Measurements from ENCODE around the gene CLTRN. TPM values are rescaled to one million over a fixed set of nuclear protein-coding genes. Genes with fewer than 3 reads are reported as not detected.

Gene CLTRN
- total RNA-seq, 3 donors from 2014 or later (not counting 1 experiment from before 2014, with no cell fraction given): 0.28 TPM; not detected in 2

- Histone ChIP-seq H3K36me3 (ENCODE audit: control insufficient read depth, insufficient read depth, low read length) (peaks cover 6% of the 10 kb centered on the region), H3K9me3 (ENCODE audit: control insufficient read depth, insufficient read depth, low read length) (no peaks in the 10 kb centered on the region), H3K27me3 (ENCODE audit: control insufficient read depth, insufficient read depth, low read length) (no peaks in the 10 kb centered on the region), H3K4me3 (ENCODE audit: low read length) (no peak overlapping the region), H3K27ac (ENCODE audit: low read length) (no peak overlapping the region), H3K4me1 (ENCODE audit: control insufficient read depth, insufficient read depth, low read length) (peaks cover 15% of the 10 kb centered on the region)
- H3K4me1 Mint-ChIP-seq: peaks cover 7 to 17% of the 10 kb centered on the region in 2 donors
- intact Hi-C loops (cut with micrococcal nuclease): no loop called here
- ATAC-seq: no peak
- H3K27ac Mint-ChIP-seq: no peak overlapping the region
- no peak for TF ChIP-seq CTCF (IDR thresholded peaks at IDR 0.05)
- no peaks in the 10 kb centered on the region for H3K27me3 Mint-ChIP-seq (ENCODE audit: low read depth in 2 of 2)
- DNase-seq: no peak
- no peaks in the 10 kb centered on the region for H3K36me3 Mint-ChIP-seq
- no peak overlapping the region for H3K4me3 Mint-ChIP-seq
- no peaks in the 10 kb centered on the region for H3K9me3 Mint-ChIP-seq
- WGBS (ENCODE audit: insufficient coverage): 94% methylated on average over 6 of the region's 6 CpGs
These were observed 18.6 kb upstream of the CLTRN start for GRCh38 chrX:15683193-15683592.

- Mint-ChIP-seq H3K4me3 (no peak overlapping the region), H3K4me1 (peaks cover 11 to 12% of the 10 kb centered on the region in 2 donors), H3K27me3 (ENCODE audit: low read depth in 2 of 2) (no peaks in the 10 kb centered on the region), H3K27ac (no peak overlapping the region), H3K36me3 (no peaks in the 10 kb centered on the region), H3K9me3 (no peaks in the 10 kb centered on the region)
- 100% methylated on average over 2 of the region's 3 CpGs for WGBS (ENCODE audit: insufficient coverage)
- Histone ChIP-seq H3K9me3 (ENCODE audit: control insufficient read depth, insufficient read depth, low read length) (no peaks in the 10 kb centered on the region), H3K4me3 (ENCODE audit: low read length) (no peak overlapping the region), H3K27ac (ENCODE audit: low read length) (no peak overlapping the region), H3K36me3 (ENCODE audit: control insufficient read depth, insufficient read depth, low read length) (peaks cover 6% of the 10 kb centered on the region), H3K4me1 (ENCODE audit: control insufficient read depth, insufficient read depth, low read length) (peaks cover 12% of the 10 kb centered on the region), H3K27me3 (ENCODE audit: control insufficient read depth, insufficient read depth, low read length) (no peaks in the 10 kb centered on the region)
- ATAC-seq (no peak), DNase-seq (no peak)
- no peak for TF ChIP-seq CTCF (IDR thresholded peaks at IDR 0.05)
- intact Hi-C loops (cut with micrococcal nuclease): no loop called here
These were observed 16.8 kb upstream of the CLTRN start for GRCh38 chrX:15681433-15681832.

GRCh38 chrX:15680401-15680800, 15.8 kb upstream of the CLTRN start:
- H3K4me3 ChIP-seq (ENCODE audit: low read length): no peak overlapping the region
- no peak for DNase-seq
- H3K27ac ChIP-seq (ENCODE audit: low read length): peak overlapping the region; percentile 17
- no peaks in the 10 kb centered on the region for H3K36me3 Mint-ChIP-seq
- H3K36me3 ChIP-seq (ENCODE audit: control insufficient read depth, insufficient read depth, low read length): peaks cover 6% of the 10 kb centered on the region
- TF ChIP-seq CTCF (IDR thresholded peaks at IDR 0.05): no peak
- H3K27me3 ChIP-seq (ENCODE audit: control insufficient read depth, insufficient read depth, low read length): no peaks in the 10 kb centered on the region
- no peaks in the 10 kb centered on the region for H3K9me3 ChIP-seq (ENCODE audit: control insufficient read depth, insufficient read depth, low read length)
- no peaks in the 10 kb centered on the region for H3K9me3 Mint-ChIP-seq
- intact Hi-C loops (cut with micrococcal nuclease): no loop called here
- WGBS (ENCODE audit: insufficient coverage): 2% methylated on average over 3 of the region's 6 CpGs
- H3K4me3 Mint-ChIP-seq: no peak overlapping the region
- peak in 2 of 3 donors; percentile 10 to 58 for ATAC-seq
- no peaks in the 10 kb centered on the region for H3K27me3 Mint-ChIP-seq (ENCODE audit: low read depth in 2 of 2)
- H3K27ac Mint-ChIP-seq: peak overlapping the region; percentile 63 to 90
- peaks cover 21% of the 10 kb centered on the region for H3K4me1 ChIP-seq (ENCODE audit: control insufficient read depth, insufficient read depth, low read length)
- H3K4me1 Mint-ChIP-seq: peaks cover 11 to 12% of the 10 kb centered on the region in 2 donors

- intact Hi-C loops (cut with micrococcal nuclease): loop anchor here (10.0 kb wide), 2 partner anchors 344 to 804 kb away; partner anchors contain the start of genes FANCB, MOSPD2 and PIGA
- no peaks in the 10 kb centered on the region for H3K27me3 Mint-ChIP-seq (ENCODE audit: low read depth in 2 of 2)
- ATAC-seq (no peak), DNase-seq (no peak)
- H3K4me3 Mint-ChIP-seq: no peak overlapping the region
- H3K4me1 Mint-ChIP-seq: peaks cover 11 to 12% of the 10 kb centered on the region in 2 donors
- no peaks in the 10 kb centered on the region for H3K9me3 ChIP-seq (ENCODE audit: control insufficient read depth, insufficient read depth, low read length)
- no peaks in the 10 kb centered on the region for H3K36me3 Mint-ChIP-seq
- H3K4me3 ChIP-seq (ENCODE audit: low read length): no peak overlapping the region
- no peak overlapping the region for H3K27ac Mint-ChIP-seq
- H3K9me3 Mint-ChIP-seq: no peaks in the 10 kb centered on the region
- H3K36me3 ChIP-seq (ENCODE audit: control insufficient read depth, insufficient read depth, low read length): peaks cover 6% of the 10 kb centered on the region
- peaks cover 24% of the 10 kb centered on the region for H3K4me1 ChIP-seq (ENCODE audit: control insufficient read depth, insufficient read depth, low read length)
- no peaks in the 10 kb centered on the region for H3K27me3 ChIP-seq (ENCODE audit: control insufficient read depth, insufficient read depth, low read length)
- no peak overlapping the region for H3K27ac ChIP-seq (ENCODE audit: low read length)
- WGBS (ENCODE audit: insufficient coverage): 97% methylated on average over 6 of the region's 6 CpGs
- TF ChIP-seq CTCF (IDR thresholded peaks at IDR 0.05): no peak
These were observed 14.6 kb upstream of the CLTRN start for GRCh38 chrX:15679246-15679645.
